Upper lobe of right lung (tissue), 1 donor: ENCODE measurements around the gene PHF23. TPM values are rescaled to one million over a fixed set of nuclear protein-coding genes. Genes with fewer than 3 reads are reported as not detected.

ENCODE experiments used
- ATAC-seq: fragments of 200-7000 bp; cut with Tn5 transposase; one replicate; pipeline ENCODE4 v1.9.1; 2020; ENCODE audit warnings: mild to moderate bottlenecking, moderate library complexity
- DNase-seq: peaks from one replicate; pipeline ENCODE4 v3.0.0-alpha.2; 2020
- H3K27ac ChIP-seq: fragments of 200-600 bp; one replicate; pipeline ENCODE4 v1.8.0; 2022
- H3K27me3 ChIP-seq: fragments of 200-600 bp; one replicate; pipeline ENCODE4 v1.8.0; 2022; ENCODE audit warnings: mild to moderate bottlenecking
- H3K36me3 ChIP-seq: fragments of 200-600 bp; one replicate; pipeline ENCODE4 v1.8.0; 2022
- H3K4me1 ChIP-seq: fragments of 200-600 bp; one replicate; pipeline ENCODE4 v1.8.0; 2022
- H3K4me3 ChIP-seq: fragments of 200-600 bp; one replicate; pipeline ENCODE4 v1.8.0; 2022; ENCODE audit warnings: mild to moderate bottlenecking
- H3K9me3 ChIP-seq: fragments of 200-600 bp; one replicate; pipeline ENCODE4 v1.8.0; 2022
- intact Hi-C: fragments of 100-400 bp; cut with DNase I; formaldehyde crosslinking; loops from one replicate; pipeline ENCODE4 v1.11.0; 2022
- total RNA-seq: library from RNA; stranded (reverse); fragmentation: NEBNext Ultra II Directional; extraction: Animal tissue kit (Norgen Biotek cat#: 25700); gene quantifications from one replicate; pipeline ENCODE4 v1.2.1, GENCODE V29; 2021
- TF ChIP-seq, protein P1 (sequence below): fragments of 200-600 bp; IDR thresholded peaks from one replicate; pipeline ENCODE4 v1.8.0; 2022; ENCODE audit warnings: antibody characterized with exemption
- donor health status: DM: no; HTN: yes; CAD: no; lungs with severe emphysema.

Gene PHF23
- total RNA-seq, 1 donor from 2014 or later, result 36.9 TPM

DNA sequence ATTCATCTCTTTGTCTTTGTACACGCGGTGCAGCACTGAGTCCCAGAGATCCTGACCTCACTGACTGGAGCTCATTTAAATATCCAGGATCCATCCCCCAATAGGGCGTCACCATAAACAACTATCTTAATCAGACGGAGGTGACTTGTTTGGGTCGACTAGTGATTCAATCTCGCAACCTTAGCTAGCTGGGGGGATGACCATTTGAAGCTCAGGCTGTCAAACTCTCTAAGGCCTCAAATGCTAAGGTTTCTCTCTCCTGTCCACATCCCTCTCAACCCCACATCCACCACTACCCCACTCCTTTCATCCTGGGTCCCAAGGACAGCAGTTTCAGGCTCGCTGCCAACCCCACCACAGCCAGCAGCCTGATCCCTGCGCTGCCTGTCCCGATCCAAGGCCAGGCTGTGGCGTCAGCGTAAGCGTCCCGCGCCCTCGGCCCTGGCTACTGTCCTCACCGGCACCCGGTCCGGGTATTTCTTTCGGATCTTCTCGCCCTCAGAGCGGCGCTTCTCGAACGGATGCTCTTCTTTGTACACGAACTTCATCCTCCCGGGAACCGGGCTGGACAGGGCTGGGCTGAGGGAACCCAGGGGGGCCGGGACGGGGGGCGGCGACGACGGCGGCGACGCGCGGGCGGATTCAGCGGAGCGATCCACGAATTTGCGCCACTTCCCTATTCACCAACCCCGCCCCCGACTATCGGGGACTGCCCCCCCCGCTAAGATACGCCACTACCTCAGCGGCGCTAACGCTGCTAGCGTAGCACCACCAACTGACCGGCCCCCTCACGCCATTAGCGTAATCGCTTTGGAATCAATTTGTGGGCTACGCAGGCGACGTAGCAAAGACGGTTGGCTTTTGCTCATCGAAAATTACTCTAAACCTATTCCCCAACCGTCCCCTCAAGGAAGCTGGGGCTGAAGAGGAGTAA is 2.8 kb upstream of the PHF23 start, which contains the start of gene GABARAP:
Gene GABARAP, minus strand, starts transcription at position 667 of the 934 bp plus-strand sequence. Its CDS starts 119 bp downstream, at position 548.
- intact Hi-C loops, result no loop called here
- Histone ChIP-seq H3K36me3 (peaks cover 54% of the 10 kb centered on the region), H3K27ac (peak within 1 kb of the TSS; percentile 97), H3K27me3 (no peaks in the 10 kb centered on the region), H3K4me3 (peak within 1 kb of the TSS; percentile 99), H3K9me3 (no peaks in the 10 kb centered on the region), H3K4me1 (peaks cover 26% of the 10 kb centered on the region)
- peak; percentile 60 for ATAC-seq
- peak; percentile 97 for DNase-seq
- TF ChIP-seq, protein P1, sequence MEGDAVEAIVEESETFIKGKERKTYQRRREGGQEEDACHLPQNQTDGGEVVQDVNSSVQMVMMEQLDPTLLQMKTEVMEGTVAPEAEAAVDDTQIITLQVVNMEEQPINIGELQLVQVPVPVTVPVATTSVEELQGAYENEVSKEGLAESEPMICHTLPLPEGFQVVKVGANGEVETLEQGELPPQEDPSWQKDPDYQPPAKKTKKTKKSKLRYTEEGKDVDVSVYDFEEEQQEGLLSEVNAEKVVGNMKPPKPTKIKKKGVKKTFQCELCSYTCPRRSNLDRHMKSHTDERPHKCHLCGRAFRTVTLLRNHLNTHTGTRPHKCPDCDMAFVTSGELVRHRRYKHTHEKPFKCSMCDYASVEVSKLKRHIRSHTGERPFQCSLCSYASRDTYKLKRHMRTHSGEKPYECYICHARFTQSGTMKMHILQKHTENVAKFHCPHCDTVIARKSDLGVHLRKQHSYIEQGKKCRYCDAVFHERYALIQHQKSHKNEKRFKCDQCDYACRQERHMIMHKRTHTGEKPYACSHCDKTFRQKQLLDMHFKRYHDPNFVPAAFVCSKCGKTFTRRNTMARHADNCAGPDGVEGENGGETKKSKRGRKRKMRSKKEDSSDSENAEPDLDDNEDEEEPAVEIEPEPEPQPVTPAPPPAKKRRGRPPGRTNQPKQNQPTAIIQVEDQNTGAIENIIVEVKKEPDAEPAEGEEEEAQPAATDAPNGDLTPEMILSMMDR, result no peak

GRCh38 chr17:7241090-7241733 is 2.0 kb upstream of the PHF23 start:
- no peak for DNase-seq
- H3K36me3 ChIP-seq, result peaks cover 48% of the 10 kb centered on the region
- H3K4me1 ChIP-seq, result peaks cover 26% of the 10 kb centered on the region
- TF ChIP-seq, protein P1, result no peak
- H3K9me3 ChIP-seq, result no peaks in the 10 kb centered on the region
- peak overlapping the region; percentile 97 for H3K27ac ChIP-seq
- intact Hi-C loops, result no loop called here
- H3K4me3 ChIP-seq, result peak overlapping the region; percentile 99
- no peak for ATAC-seq
- no peaks in the 10 kb centered on the region for H3K27me3 ChIP-seq

DNA sequence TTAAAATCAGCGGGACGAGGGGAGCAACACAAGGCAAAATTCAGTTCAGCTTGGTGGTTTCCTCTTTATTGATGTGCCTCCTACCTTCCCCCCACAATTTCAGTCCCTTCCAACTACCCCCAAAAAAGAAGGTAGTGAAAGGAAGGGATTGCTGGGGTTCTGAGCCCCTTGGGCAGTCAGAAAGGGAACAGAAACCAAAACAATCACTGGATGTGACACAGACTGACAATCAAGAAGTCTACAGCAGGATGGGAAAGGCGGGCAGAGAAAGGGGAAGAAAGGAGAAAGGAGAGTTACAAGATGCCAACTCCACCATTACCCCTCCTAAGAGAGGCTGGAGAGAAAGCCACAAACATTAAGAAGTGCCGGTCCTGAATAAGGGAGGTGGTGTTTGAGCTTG is 1.1 kb upstream of the PHF23 start:
- H3K4me1 ChIP-seq, result peaks cover 28% of the 10 kb centered on the region
- H3K4me3 ChIP-seq, result peak overlapping the region; percentile 99
- ATAC-seq (no peak), DNase-seq (no peak)
- H3K27ac ChIP-seq, result peak overlapping the region; percentile 97
- H3K9me3 ChIP-seq, result no peaks in the 10 kb centered on the region
- TF ChIP-seq, protein P1, result no peak
- H3K27me3 ChIP-seq, result no peaks in the 10 kb centered on the region
- intact Hi-C loops, result no loop called here
- H3K36me3 ChIP-seq, result peaks cover 48% of the 10 kb centered on the region

DNA sequence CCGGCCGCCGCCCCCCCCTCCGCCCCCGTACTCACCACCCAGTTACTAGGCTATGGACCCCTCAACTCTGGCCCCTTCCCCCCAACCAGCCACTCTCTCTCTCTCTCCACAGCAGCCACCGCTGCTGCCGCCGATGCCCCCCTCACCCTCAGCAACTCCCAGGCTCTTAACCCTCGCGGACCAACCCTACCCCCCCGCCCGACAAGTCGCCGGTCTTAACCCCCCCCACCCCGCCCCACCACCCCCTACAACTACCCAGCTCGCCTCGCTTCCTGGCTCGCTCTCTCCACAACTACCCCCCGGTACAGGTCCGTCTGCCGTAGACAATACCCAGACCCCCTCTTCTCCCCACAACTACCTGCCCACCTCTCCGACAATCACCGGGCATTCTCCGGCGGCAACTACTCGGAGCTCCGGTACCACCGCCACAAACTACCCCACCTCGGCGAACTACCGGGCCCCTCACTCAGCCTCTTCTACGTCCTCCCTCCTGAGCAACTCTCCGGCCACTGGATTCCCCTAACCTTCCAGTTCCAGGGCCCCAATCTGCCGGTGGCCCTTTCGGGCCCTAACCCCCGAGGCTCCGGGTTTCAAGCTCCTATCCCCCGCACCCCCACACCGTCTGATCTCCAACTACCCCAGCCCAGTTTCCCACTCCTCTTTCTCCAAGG is 702 bp downstream of the PHF23 start:
- no peak for ATAC-seq
- H3K4me3 ChIP-seq, result peak overlapping the region; percentile 94
- TF ChIP-seq, protein P1, result no peak
- intact Hi-C loops, result no loop called here
- DNase-seq, result peak; percentile 73
- H3K9me3 ChIP-seq, result no peaks in the 10 kb centered on the region
- H3K27me3 ChIP-seq, result no peaks in the 10 kb centered on the region
- peaks cover 33% of the 10 kb centered on the region for H3K4me1 ChIP-seq
- peak overlapping the region; percentile 88 for H3K27ac ChIP-seq
- H3K36me3 ChIP-seq, result peaks cover 35% of the 10 kb centered on the region

DNA sequence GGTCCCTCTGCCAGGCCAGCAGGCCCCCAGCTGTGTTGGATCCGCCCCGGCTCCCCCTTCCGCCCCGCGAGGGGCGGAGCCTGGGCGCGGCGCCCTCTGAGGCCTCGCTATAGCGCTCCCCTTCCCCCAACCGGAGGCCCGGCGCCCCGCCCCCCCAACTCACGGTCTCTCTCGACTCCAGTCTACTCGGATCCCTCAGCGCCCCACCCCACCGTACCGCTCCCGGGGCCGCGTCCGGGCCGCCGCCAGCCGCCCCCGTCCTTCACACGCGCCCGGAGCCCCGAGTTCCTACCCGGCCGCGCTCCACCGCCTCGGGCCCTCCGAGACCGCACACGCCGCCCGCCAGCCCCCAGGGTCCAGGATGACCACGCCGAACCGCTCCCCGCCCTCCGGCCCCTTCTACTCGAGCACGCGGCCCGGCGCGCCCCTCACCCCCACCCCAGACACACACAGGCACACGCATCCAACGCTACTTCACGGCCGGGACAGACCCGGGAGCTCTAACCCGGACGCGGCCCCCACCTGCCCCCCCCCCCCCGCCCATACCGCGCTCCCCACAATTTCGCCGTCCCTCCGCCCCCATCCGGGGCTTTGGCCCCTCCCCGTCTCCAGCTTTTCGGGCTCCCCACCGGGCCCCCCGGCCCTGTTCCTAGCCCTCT is 1.4 kb downstream of the PHF23 start:
- intact Hi-C loops, result no loop called here
- TF ChIP-seq, protein P1, result no peak
- no peaks in the 10 kb centered on the region for H3K9me3 ChIP-seq
- peak overlapping the region; percentile 88 for H3K27ac ChIP-seq
- DNase-seq (peak; percentile 94), ATAC-seq (peak; percentile 37)
- H3K27me3 ChIP-seq, result no peaks in the 10 kb centered on the region
- H3K4me1 ChIP-seq, result peaks cover 34% of the 10 kb centered on the region
- H3K36me3 ChIP-seq, result peaks cover 33% of the 10 kb centered on the region
- peak overlapping the region; percentile 94 for H3K4me3 ChIP-seq
